ENCODE data around the gene EIF5A.
A peak's percentile ranks its signal among the peaks of the same experiment; 100 is the strongest.

The EIF5A gene

GRCh38 chr17:7306911-7307685 is at the start of gene EIF5A:
Gene EIF5A (plus strand): TSS chr17:7307628. CDS start chr17:7309636, 2,008 bp downstream.
- peak; percentile 100 for DNase-seq

GRCh38 chr17:7258731-7259554 is 48.5 kb upstream of the EIF5A start:
- no peak for DNase-seq

- no peak for DNase-seq
These were observed 47.9 kb upstream of the EIF5A start for GRCh38 chr17:7259555-7259889.

- no peak for DNase-seq
These were observed 47.3 kb upstream of the EIF5A start for GRCh38 chr17:7260151-7260550.

- DNase-seq, result no peak
These were observed 46.6 kb upstream of the EIF5A start for GRCh38 chr17:7260651-7261378.

GRCh38 chr17:7261379-7262191 is 45.8 kb upstream of the EIF5A start:
- no peak for DNase-seq

GRCh38 chr17:7262192-7262934 is 45.1 kb upstream of the EIF5A start, which contains the start of gene CLDN7:
Gene CLDN7 (minus strand): TSS chr17:7262478. CDS start chr17:7262043, 435 bp downstream.
- DNase-seq, result no peak

GRCh38 chr17:7262935-7263800 is 44.3 kb upstream of the EIF5A start:
- no peak for DNase-seq

GRCh38 chr17:7263801-7264078 is 43.7 kb upstream of the EIF5A start:
- no peak for DNase-seq

- DNase-seq, result no peak
These were observed 40.6 kb upstream of the EIF5A start for GRCh38 chr17:7266784-7267183.

GRCh38 chr17:7279448-7279847 is 28.0 kb upstream of the EIF5A start:
- DNase-seq, result no peak

GRCh38 chr17:7280519-7281073 is 26.8 kb upstream of the EIF5A start:
- peak; percentile 79 for DNase-seq

- DNase-seq, result peak; percentile 64
These were observed 26.1 kb upstream of the EIF5A start, which contains the start of gene SLC2A4 for GRCh38 chr17:7281074-7281952. Gene SLC2A4 (plus strand): TSS chr17:7281718. CDS start chr17:7281935, 217 bp downstream.

- no peak for DNase-seq
These were observed 25.3 kb upstream of the EIF5A start for GRCh38 chr17:7281953-7282751.

- no peak for DNase-seq
These were observed 24.6 kb upstream of the EIF5A start for GRCh38 chr17:7282752-7283321.

- DNase-seq, result no peak
These were observed 23.8 kb upstream of the EIF5A start for GRCh38 chr17:7283471-7284216.

GRCh38 chr17:7284911-7285310 is 22.5 kb upstream of the EIF5A start:
- no peak for DNase-seq
